WTC11 (cell line): ENCODE data around the gene MGMT. TPM values are rescaled to one million over a fixed set of nuclear protein-coding genes. Genes with fewer than 3 reads are reported as not detected.

Experiments
- ATAC-seq: fragments of 200-7000 bp; cut with Tn5 transposase; 2 replicates; pipeline ENCODE4 v1.10.0; 2021; ENCODE audit warnings: mild to moderate bottlenecking, moderate library complexity
- CTCF ChIA-PET: fragments of 300-600 bp; sonication (Branson Sonifier 250); formaldehyde crosslinking; loops from one replicate; lab custom pipeline; 2021; ENCODE audit warnings: antibody characterized with exemption; lab: Charles Lee
- POLR2A ChIA-PET: fragments of 350-600 bp; sonication (Branson Sonifier 250); formaldehyde crosslinking; loops from one replicate; lab custom pipeline; 2021; ENCODE audit warnings: antibody characterized with exemption; lab: Charles Lee
- DNase-seq: peaks from one replicate; pipeline ENCODE4 v3.0.0; 2021; ENCODE audit warnings: low spot score
- H3K27ac Mint-ChIP-seq: 2 replicates; pipeline ENCODE4 v1.8.0; 2021; ENCODE audit warnings: mixed read lengths
- H3K27me3 Mint-ChIP-seq: 2 replicates; pipeline ENCODE4 v1.8.0; 2021; ENCODE audit warnings: low read depth, mild to moderate bottlenecking, moderate library complexity, mixed read lengths
- H3K36me3 Mint-ChIP-seq: 2 replicates; pipeline ENCODE4 v1.8.0; 2021; ENCODE audit warnings: mixed read lengths
- H3K4me1 Mint-ChIP-seq: 2 replicates; pipeline ENCODE4 v1.8.0; 2022; ENCODE audit warnings: mixed read lengths
- H3K4me3 Mint-ChIP-seq: 2 replicates; pipeline ENCODE4 v1.8.0; 2021; ENCODE audit warnings: mild to moderate bottlenecking, moderate library complexity, mixed read lengths
- H3K9me3 Mint-ChIP-seq: 2 replicates; pipeline ENCODE4 v1.8.0; 2021; ENCODE audit warnings: mixed read lengths
- ATF1 ChIP-seq: sonication (generic); formaldehyde crosslinking; IDR thresholded peaks from 2 replicates; pipeline ENCODE4 v1.8.1; 2023; ENCODE audit warnings: mild to moderate bottlenecking, moderate library complexity, missing genetic modification reagents
- CDX4 ChIP-seq: fragments of 250-450 bp; sonication (Bioruptor Pico); IDR thresholded peaks from 2 replicates; pipeline ENCODE4 v1.9.0; 2021; ENCODE audit warnings: moderate library complexity, mild to moderate bottlenecking, inconsistent platforms, borderline replicate concordance
- ELF4 ChIP-seq: sonication (generic); formaldehyde crosslinking; IDR thresholded peaks from 2 replicates; pipeline ENCODE4 v1.8.1; 2022; ENCODE audit warnings: low read depth, mild to moderate bottlenecking, moderate library complexity, missing genetic modification reagents
- ETV6 ChIP-seq: sonication (generic); formaldehyde crosslinking; IDR thresholded peaks from 2 replicates; pipeline ENCODE4 v1.8.1; 2022; ENCODE audit warnings: mild to moderate bottlenecking, missing genetic modification reagents
- FOXK1 ChIP-seq: sonication (generic); formaldehyde crosslinking; IDR thresholded peaks from 2 replicates; pipeline ENCODE4 v1.8.0; 2022; ENCODE audit warnings: mild to moderate bottlenecking, moderate library complexity, missing genetic modification reagents
- JAZF1 ChIP-seq: fragments of 250-450 bp; sonication (Bioruptor Pico); IDR thresholded peaks from 2 replicates; pipeline ENCODE4 v1.9.0; 2021; ENCODE audit warnings: moderate library complexity, mild to moderate bottlenecking, inconsistent platforms
- OVOL2 ChIP-seq: fragments of 250-450 bp; sonication (Bioruptor Pico); IDR thresholded peaks from 2 replicates; pipeline ENCODE4 v1.9.0; 2021; ENCODE audit warnings: mild to moderate bottlenecking, borderline replicate concordance
- SMAD4 ChIP-seq: sonication (generic); formaldehyde crosslinking; IDR thresholded peaks from 2 replicates; pipeline ENCODE4 v1.8.0; 2022; ENCODE audit warnings: mild to moderate bottlenecking, missing genetic modification reagents
- SOX15 ChIP-seq: fragments of 250-450 bp; sonication (Bioruptor Pico); IDR thresholded peaks from 2 replicates; pipeline ENCODE4 v1.9.0; 2021; ENCODE audit warnings: mild to moderate bottlenecking
- TCF7 ChIP-seq: sonication (generic); formaldehyde crosslinking; IDR thresholded peaks from 2 replicates; pipeline ENCODE4 v1.8.0; 2022; ENCODE audit warnings: mild to moderate bottlenecking, low read depth, missing genetic modification reagents, moderate library complexity
- TEAD1 ChIP-seq: sonication (generic); formaldehyde crosslinking; IDR thresholded peaks from 2 replicates; pipeline ENCODE4 v1.8.0; 2022; ENCODE audit warnings: mild to moderate bottlenecking, missing genetic modification reagents
- ZBTB21 ChIP-seq: sonication (generic); formaldehyde crosslinking; IDR thresholded peaks from 2 replicates; pipeline ENCODE4 v1.8.1; 2023; ENCODE audit warnings: mild to moderate bottlenecking, missing genetic modification reagents, borderline replicate concordance
- ZNF671 ChIP-seq: fragments of 250-450 bp; sonication (Bioruptor Pico); IDR thresholded peaks from 2 replicates; pipeline ENCODE4 v1.8.0; 2021; ENCODE audit warnings: mild to moderate bottlenecking
- total RNA-seq: library from RNA; stranded (reverse); gene quantifications from 3 replicates; pipeline ENCODE4 v1.2.3, GENCODE V29; 2021
- TF ChIP-seq, protein P1 (sequence below): sonication (generic); formaldehyde crosslinking; IDR thresholded peaks from 2 replicates; pipeline ENCODE4 v1.8.1; 2022; ENCODE audit warnings: low read depth, missing genetic modification reagents, borderline replicate concordance
- TF ChIP-seq, protein P2 (sequence below): sonication (generic); formaldehyde crosslinking; IDR thresholded peaks from 2 replicates; pipeline ENCODE4 v1.8.1; 2023; ENCODE audit warnings: mild to moderate bottlenecking, moderate library complexity, missing genetic modification reagents
- TF ChIP-seq, protein P3 (sequence below): sonication (generic); formaldehyde crosslinking; IDR thresholded peaks from 2 replicates; pipeline ENCODE4 v1.8.0; 2022; ENCODE audit warnings: mild to moderate bottlenecking, missing genetic modification reagents

Gene MGMT
- total RNA-seq, 1 experiment from 2014 or later, result 11.8 TPM

GRCh38 chr10:129727495-129727894 is 260.5 kb downstream of the MGMT start:
- TF ChIP-seq SOX15 (CRISPR knock-in tag), result no peak
- TF ChIP-seq ATF1 (CRISPR knock-in tag), result no peak
- TF ChIP-seq, protein P1, sequence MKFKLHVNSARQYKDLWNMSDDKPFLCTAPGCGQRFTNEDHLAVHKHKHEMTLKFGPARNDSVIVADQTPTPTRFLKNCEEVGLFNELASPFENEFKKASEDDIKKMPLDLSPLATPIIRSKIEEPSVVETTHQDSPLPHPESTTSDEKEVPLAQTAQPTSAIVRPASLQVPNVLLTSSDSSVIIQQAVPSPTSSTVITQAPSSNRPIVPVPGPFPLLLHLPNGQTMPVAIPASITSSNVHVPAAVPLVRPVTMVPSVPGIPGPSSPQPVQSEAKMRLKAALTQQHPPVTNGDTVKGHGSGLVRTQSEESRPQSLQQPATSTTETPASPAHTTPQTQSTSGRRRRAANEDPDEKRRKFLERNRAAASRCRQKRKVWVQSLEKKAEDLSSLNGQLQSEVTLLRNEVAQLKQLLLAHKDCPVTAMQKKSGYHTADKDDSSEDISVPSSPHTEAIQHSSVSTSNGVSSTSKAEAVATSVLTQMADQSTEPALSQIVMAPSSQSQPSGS (CRISPR knock-in tag), result no peak
- TF ChIP-seq, all 79 proteins: peak for 0
- H3K27ac Mint-ChIP-seq, result no peak overlapping the region
- peaks cover 27% of the 10 kb centered on the region for H3K9me3 Mint-ChIP-seq
- DNase-seq (no peak), ATAC-seq (no peak)
- CTCF ChIA-PET, result no interaction called here
- POLR2A ChIA-PET, result no interaction called here
- H3K36me3 Mint-ChIP-seq, result peaks cover 26% of the 10 kb centered on the region
- peaks cover 13% of the 10 kb centered on the region for H3K4me1 Mint-ChIP-seq
- H3K4me3 Mint-ChIP-seq, result no peak overlapping the region
- H3K27me3 Mint-ChIP-seq, result no peaks in the 10 kb centered on the region

DNA sequence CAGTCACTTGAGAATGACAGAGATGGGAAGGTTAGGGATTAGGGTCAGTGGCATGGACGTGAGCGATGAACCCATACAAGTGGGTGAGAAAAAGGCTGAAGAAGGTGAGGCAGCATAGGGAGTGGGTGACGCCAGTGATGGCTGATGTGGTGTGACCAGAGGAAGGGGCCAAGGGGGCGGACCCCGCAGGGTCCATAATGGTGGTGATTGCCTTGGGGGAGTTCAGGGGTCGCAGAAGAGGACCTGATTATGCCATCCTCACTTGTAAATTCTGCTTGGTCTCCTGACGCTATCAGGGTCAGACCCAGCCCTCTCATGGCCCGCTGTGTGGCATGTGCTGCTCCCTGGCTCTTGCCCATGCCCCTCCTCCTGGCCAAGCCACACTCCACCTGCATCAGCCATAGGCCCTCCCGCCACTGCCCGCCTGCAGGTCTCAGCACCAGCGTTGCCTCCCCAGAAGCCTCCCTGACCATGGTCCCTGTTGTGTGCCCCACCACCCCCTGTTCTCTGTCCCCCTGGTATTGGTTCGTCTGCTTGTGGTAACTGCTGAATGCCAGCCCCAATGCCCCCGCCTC is 261.3 kb downstream of the MGMT start:
- no peak overlapping the region for H3K27ac Mint-ChIP-seq
- H3K4me1 Mint-ChIP-seq, result peaks cover 13% of the 10 kb centered on the region
- H3K4me3 Mint-ChIP-seq, result no peak overlapping the region
- no peaks in the 10 kb centered on the region for H3K27me3 Mint-ChIP-seq
- H3K36me3 Mint-ChIP-seq, result peaks cover 26% of the 10 kb centered on the region
- ChIA-PET CTCF (no interaction called here), POLR2A (no interaction called here)
- DNase-seq, result no peak
- TF ChIP-seq CDX4 (CRISPR knock-in tag) (no peak), ELF4 (CRISPR knock-in tag) (no peak)
- peaks cover 25% of the 10 kb centered on the region for H3K9me3 Mint-ChIP-seq
- ATAC-seq, result no peak

GRCh38 chr10:129728905-129729795 is 262.1 kb downstream of the MGMT start:
- no peak for TF ChIP-seq JAZF1 (CRISPR knock-in tag)
- TF ChIP-seq ZNF671 (CRISPR knock-in tag), result no peak
- TF ChIP-seq OVOL2 (CRISPR knock-in tag), result no peak
- TF ChIP-seq FOXK1 (CRISPR knock-in tag), result no peak
- TF ChIP-seq, protein P2, sequence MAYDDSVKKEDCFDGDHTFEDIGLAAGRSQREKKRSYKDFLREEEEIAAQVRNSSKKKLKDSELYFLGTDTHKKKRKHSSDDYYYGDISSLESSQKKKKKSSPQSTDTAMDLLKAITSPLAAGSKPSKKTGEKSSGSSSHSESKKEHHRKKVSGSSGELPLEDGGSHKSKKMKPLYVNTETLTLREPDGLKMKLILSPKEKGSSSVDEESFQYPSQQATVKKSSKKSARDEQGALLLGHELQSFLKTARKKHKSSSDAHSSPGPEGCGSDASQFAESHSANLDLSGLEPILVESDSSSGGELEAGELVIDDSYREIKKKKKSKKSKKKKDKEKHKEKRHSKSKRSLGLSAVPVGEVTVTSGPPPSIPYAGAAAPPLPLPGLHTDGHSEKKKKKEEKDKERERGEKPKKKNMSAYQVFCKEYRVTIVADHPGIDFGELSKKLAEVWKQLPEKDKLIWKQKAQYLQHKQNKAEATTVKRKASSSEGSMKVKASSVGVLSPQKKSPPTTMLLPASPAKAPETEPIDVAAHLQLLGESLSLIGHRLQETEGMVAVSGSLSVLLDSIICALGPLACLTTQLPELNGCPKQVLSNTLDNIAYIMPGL (CRISPR knock-in tag), result no peak
- TF ChIP-seq, protein P3, sequence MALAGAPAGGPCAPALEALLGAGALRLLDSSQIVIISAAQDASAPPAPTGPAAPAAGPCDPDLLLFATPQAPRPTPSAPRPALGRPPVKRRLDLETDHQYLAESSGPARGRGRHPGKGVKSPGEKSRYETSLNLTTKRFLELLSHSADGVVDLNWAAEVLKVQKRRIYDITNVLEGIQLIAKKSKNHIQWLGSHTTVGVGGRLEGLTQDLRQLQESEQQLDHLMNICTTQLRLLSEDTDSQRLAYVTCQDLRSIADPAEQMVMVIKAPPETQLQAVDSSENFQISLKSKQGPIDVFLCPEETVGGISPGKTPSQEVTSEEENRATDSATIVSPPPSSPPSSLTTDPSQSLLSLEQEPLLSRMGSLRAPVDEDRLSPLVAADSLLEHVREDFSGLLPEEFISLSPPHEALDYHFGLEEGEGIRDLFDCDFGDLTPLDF (CRISPR knock-in tag), result no peak
- TF ChIP-seq ZBTB21, result no peak
- no peak for TF ChIP-seq TEAD1 (CRISPR knock-in tag)
- TF ChIP-seq TCF7, result no peak
- TF ChIP-seq ETV6, result no peak
- no peak for TF ChIP-seq SMAD4 (CRISPR knock-in tag)
- no peaks in the 10 kb centered on the region for H3K27me3 Mint-ChIP-seq
- H3K9me3 Mint-ChIP-seq, result peaks cover 25% of the 10 kb centered on the region
- peaks cover 26% of the 10 kb centered on the region for H3K36me3 Mint-ChIP-seq
- no peak for ATAC-seq
- H3K27ac Mint-ChIP-seq, result no peak overlapping the region
- POLR2A ChIA-PET, result no interaction called here
- peaks cover 13% of the 10 kb centered on the region for H3K4me1 Mint-ChIP-seq
- CTCF ChIA-PET, result interaction anchor here (0.9 to 2.6 kb wide), 3 partner anchors 11 to 399 kb away, joined by 3 to 6 read pairs (median 4); no protein-coding TSS in a partner anchor
- no peak for DNase-seq
- no peak overlapping the region for H3K4me3 Mint-ChIP-seq
